AG04450 (cell line): ENCODE measurements around the gene PSMG2. TPM values are rescaled to one million over a fixed set of nuclear protein-coding genes. Genes with fewer than 3 reads are reported as not detected.

Experiments
- CTCF ChIA-PET: fragments of 300-600, 350-600 bp; formaldehyde crosslinking; extraction: SDS; loops from one replicate; lab custom pipeline; 2022; ENCODE audit warnings: antibody characterized with exemption, inconsistent platforms; lab: Charles Lee
- POLR2A ChIA-PET: fragments of 350-600 bp; formaldehyde crosslinking; extraction: SDS; loops from one replicate; lab custom pipeline; 2021; ENCODE audit warnings: antibody characterized with exemption, inconsistent platforms; lab: Yijun Ruan, JAX
- DNase-seq: peaks from one replicate; pipeline ENCODE4 v3.0.0-alpha.2; 2011; ENCODE audit warnings: low read depth, low spot score
- H3K27ac ChIP-seq: one replicate; pipeline ENCODE4 v1.5.1; 2012; ENCODE audit warnings: low read depth, low read length, control low read depth
- H3K27me3 ChIP-seq: one replicate; pipeline ENCODE4 v1.6.0; 2012; ENCODE audit warnings: low read length; ENCODE audit not compliant: control insufficient read depth, insufficient read depth
- H3K4me3 ChIP-seq: 2 replicates; pipeline ENCODE4 v1.5.1; 2011; ENCODE audit warnings: mild to moderate bottlenecking, low read depth, low read length, control low read depth
- H3K9me3 ChIP-seq: 2 replicates; pipeline ENCODE4 v1.5.1; 2012; ENCODE audit warnings: low read length; ENCODE audit not compliant: control insufficient read depth, insufficient read depth
- CTCF ChIP-seq: IDR thresholded peaks from 2 replicates; pipeline ENCODE4 v1.5.1; 2011; ENCODE audit warnings: low read depth, low read length, control low read depth, inconsistent platforms
- polyA minus RNA-seq: library from RNA; depleted of rRNA, polyadenylated mRNA; stranded (reverse); fragments of >200 nt; gene quantifications from 2 replicates; pipeline ENCODE4 v1.2.3, GENCODE V29; 2011; rRNA and poly(A)+ RNA removed
- polyA plus RNA-seq: library from polyadenylated mRNA; depleted of rRNA; stranded (reverse); fragments of >200 nt; gene quantifications from 2 replicates; pipeline ENCODE4 v1.2.3, GENCODE V29; 2011; rRNA removed

The PSMG2 gene
- polyA plus RNA-seq (79.4 and 96.2 TPM in 2 replicates), polyA minus RNA-seq (34.9 and 38.3 TPM in 2 replicates)

- ChIA-PET POLR2A (interaction anchor here (0.6 to 1.6 kb wide), 7 partner anchors 23 to 325 kb away, joined by 3 to 14 read pairs (median 4); partner anchors contain the start of genes AFG3L2, CEP192, PRELID3A and PTPN2), CTCF (interaction anchor here (1.0 to 2.3 kb wide), 3 partner anchors 11 to 311 kb away, joined by 3 to 11 read pairs (median 5); no protein-coding TSS in a partner anchor)
- peak within 1 kb of the TSS; percentile 90 for H3K4me3 ChIP-seq
- H3K27ac ChIP-seq: peak within 1 kb of the TSS; percentile 93
- H3K9me3 ChIP-seq: no peaks in the 10 kb centered on the region; the same call in 1 of the 2 replicates
- TF ChIP-seq CTCF: no peak
- peak; percentile 46 for DNase-seq
- H3K27me3 ChIP-seq: no peaks in the 10 kb centered on the region
Measured at GRCh38 chr18:12702221-12703095, at the start of gene PSMG2, which contains the start of gene CEP76. Gene PSMG2, plus strand, starts transcription at chr18:12703042. Its CDS starts 66 bp downstream, at chr18:12703108. Gene CEP76, minus strand, starts transcription at chr18:12702723. Its CDS starts 175 bp downstream, at chr18:12702548.

GRCh38 chr18:12654971-12655370 lies 47.9 kb upstream of the PSMG2 start:
- no peak for DNase-seq
- POLR2A ChIA-PET: no interaction called here
- CTCF ChIA-PET: no interaction called here
- Histone ChIP-seq H3K4me3 (no peak overlapping the region), H3K27ac (no peak overlapping the region), H3K9me3 (no peaks in the 10 kb centered on the region), H3K27me3 (no peaks in the 10 kb centered on the region)
- no peak for TF ChIP-seq CTCF

- no peak for DNase-seq
- H3K4me3 ChIP-seq: peak overlapping the region; percentile 68
- no peaks in the 10 kb centered on the region for H3K27me3 ChIP-seq
- ChIA-PET POLR2A (no interaction called here), CTCF (no interaction called here)
- H3K9me3 ChIP-seq: no peaks in the 10 kb centered on the region
- no peak for TF ChIP-seq CTCF
- no peak overlapping the region for H3K27ac ChIP-seq
Measured at GRCh38 chr18:12656605-12656937, 46.3 kb upstream of the PSMG2 start.

GRCh38 chr18:12656938-12657683 lies 45.7 kb upstream of the PSMG2 start:
- POLR2A ChIA-PET: no interaction called here
- Histone ChIP-seq H3K9me3 (no peaks in the 10 kb centered on the region), H3K4me3 (peak overlapping the region; percentile 68), H3K27me3 (no peaks in the 10 kb centered on the region), H3K27ac (no peak overlapping the region)
- no peak for DNase-seq
- CTCF ChIA-PET: no interaction called here
- no peak for TF ChIP-seq CTCF
